WI38 (cell line): ENCODE data around the gene AK8.

Source experiments
- H3K4me3 ChIP-seq: 2 replicates; pipeline ENCODE4 v1.5.1; 2011; ENCODE audit warnings: low read depth, mild to moderate bottlenecking, control low read depth, low read length
- TF ChIP-seq, protein P1 (sequence below): IDR thresholded peaks from 2 replicates; pipeline ENCODE4 v1.5.1; 2012; ENCODE audit warnings: low read depth, mild to moderate bottlenecking, control low read depth, low read length

Gene AK8

DNA sequence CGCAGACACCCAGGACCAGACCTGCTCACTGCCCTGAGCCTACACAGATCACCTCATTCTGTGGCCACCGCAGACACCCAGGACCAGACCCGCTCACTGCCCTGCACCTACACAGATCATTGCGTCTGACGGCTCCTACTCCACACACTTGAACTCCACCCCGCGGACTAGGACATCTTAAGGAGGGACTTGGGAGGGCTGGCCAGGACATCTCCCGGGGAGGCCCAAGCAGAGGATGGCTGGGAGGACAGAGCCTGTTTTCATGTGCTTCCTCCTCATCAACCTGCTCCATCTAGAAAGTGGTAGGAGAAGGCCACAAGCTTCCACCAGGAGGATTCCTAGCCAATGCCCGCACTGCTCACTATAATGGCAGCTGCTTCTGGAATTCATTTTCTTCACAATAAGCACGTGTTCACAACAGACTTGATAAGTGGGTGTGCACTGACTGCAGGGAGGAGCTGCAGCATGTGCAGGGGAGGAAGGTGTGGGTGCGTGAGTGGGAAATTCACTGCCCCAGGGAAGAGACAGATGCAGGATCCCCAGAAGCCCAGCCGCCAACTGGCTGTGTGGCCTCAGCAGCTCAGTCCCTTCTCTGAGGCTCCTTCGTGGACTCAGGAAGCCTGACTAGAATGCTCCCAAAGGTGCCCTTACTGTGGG, 64.8 kb downstream of the AK8 start:
- TF ChIP-seq, protein P1, sequence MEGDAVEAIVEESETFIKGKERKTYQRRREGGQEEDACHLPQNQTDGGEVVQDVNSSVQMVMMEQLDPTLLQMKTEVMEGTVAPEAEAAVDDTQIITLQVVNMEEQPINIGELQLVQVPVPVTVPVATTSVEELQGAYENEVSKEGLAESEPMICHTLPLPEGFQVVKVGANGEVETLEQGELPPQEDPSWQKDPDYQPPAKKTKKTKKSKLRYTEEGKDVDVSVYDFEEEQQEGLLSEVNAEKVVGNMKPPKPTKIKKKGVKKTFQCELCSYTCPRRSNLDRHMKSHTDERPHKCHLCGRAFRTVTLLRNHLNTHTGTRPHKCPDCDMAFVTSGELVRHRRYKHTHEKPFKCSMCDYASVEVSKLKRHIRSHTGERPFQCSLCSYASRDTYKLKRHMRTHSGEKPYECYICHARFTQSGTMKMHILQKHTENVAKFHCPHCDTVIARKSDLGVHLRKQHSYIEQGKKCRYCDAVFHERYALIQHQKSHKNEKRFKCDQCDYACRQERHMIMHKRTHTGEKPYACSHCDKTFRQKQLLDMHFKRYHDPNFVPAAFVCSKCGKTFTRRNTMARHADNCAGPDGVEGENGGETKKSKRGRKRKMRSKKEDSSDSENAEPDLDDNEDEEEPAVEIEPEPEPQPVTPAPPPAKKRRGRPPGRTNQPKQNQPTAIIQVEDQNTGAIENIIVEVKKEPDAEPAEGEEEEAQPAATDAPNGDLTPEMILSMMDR, result no peak
- H3K4me3 ChIP-seq, result no peak overlapping the region

DNA sequence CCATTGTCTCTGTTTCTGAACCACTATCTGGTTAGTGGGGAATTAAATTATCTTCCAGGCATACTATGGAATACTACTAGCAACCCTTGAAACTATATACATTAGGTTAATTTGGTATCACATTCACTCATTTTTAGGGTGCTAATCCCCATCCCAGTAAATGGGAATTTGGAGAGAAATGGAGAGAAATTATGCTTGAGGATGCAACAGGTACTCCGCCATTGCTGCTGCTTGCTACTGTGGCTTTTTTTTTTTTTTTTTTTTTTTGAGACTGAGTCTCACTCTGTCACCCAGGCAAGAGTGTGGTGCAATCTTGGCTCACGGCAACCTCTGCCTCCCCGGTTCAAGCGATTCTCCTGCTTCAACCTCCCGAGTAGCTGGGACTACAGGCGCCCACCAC, 66.1 kb downstream of the AK8 start:
- TF ChIP-seq, protein P1, result no peak
- no peak overlapping the region for H3K4me3 ChIP-seq

DNA sequence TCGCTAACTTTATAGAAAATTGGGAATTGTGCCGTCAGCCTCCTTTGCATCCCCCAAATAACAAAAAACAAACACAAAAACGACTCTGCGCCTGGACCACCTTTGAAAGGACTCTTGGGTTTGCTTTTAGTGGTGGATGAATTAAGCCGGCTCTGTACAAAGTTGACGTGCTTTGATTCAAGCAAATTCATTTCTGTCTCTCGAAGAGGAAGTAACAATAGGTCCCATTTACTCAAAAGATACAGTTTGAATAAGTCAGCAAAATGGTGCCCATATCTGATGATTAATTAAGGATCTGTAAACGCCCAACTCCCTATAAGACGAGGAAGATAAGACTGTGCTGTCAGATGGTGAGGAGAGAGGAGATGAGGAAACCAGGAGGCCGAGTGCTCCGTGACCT, 67.8 kb downstream of the AK8 start:
- no peak overlapping the region for H3K4me3 ChIP-seq
- TF ChIP-seq, protein P1, result no peak

DNA sequence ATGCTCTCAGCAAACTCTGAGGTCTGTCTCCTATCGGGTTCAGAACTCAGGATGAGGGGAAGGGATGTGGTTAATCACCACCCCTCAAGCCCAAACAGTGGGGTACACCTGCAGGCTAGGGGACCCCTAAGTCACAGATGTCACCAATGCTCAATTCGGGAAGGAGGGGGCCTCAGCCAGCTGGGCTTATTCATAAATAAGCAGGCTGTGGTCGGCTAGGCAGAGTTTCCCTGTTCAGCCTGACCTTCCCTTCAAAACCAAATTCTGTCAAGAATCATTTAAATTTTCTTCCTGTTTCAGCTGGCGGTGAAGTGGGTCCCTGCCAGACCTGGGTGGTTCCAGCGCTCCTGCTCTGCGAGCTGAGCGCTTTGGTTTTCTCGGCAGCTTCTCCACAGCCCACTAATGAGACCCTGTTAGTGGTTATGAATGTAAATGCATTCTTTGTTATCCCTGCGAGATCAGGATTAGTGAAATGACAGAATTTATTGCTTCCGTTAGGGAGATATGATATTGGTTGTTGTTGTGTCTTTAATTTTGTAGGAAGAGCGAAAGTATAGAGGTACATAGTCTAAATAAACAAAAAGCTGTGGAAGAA, 68.3 kb downstream of the AK8 start:
- no peak overlapping the region for H3K4me3 ChIP-seq
- TF ChIP-seq, protein P1, result no peak

DNA sequence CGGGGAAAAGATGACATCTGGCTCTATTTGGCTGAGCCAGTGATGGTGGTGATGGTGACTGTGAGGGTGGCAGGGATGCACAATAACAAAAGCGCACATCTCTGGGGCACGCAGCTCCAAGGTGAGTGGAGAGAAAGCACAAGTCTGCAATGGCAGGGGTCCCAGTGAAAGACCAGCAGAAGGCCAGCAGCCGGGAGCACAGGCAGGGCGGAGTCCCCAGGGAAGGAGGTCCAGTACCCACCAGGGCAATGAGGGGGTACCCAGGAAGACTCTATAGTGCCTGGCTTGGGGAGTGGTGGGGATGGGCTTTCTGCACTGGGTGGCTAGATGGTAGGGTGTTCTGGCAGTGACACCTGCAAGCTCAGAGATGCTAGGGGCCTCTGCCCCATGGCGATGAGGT, 69.4 kb downstream of the AK8 start:
- TF ChIP-seq, protein P1, result no peak
- no peak overlapping the region for H3K4me3 ChIP-seq

DNA sequence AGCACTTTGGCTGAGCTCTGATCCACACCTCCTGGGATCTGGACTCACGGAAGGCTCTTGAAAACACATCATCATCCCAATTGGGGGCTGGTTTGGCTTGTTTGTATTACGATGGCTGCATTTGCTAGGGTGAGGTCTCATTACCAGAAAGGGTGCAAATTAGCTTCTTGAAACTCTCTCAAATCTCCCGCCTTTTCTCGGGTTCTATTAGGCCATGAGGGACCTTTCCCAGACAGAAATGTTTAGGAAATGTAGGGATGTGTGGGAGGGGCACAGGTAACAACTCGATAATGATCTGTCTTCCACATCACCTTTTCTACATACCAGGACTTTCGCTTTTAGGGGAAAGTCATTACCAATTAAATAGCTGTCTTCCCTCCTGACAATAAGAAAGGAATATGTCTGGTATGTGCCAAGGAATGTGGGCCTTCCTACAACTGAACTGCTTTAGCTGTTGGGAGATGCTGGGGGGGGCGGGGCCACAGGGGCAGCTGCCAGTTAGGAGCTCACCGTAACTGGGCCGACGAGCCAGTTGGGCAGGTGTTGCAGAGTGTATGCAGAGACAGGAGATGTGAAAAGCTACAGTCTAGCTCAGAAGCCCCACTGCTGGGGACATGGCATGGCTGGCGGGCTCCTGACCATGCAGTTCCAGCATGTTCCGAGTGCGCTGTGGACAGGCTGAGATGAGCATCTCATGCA, 71.2 kb downstream of the AK8 start:
- H3K4me3 ChIP-seq, result no peak overlapping the region
- TF ChIP-seq, protein P1, result no peak

DNA sequence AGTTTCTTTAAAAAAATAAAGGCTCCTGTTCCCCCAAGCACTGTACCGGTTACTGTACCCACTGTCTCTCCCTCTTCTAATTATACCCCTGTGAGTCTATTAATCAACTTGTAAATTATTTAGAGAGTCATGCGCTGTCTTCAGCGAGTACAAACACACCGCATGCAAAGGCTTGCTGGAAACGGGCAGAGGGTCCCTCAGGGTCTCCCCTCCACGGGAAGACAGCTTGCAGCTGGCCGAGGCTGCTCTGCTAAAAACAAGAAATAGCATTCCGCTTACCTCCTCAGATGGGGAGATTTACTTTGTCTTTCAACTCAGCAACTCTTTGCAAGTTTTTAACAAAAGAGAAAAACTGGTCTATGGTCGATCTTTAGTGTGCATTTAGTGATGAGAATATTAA, 71.8 kb downstream of the AK8 start:
- TF ChIP-seq, protein P1, result no peak
- no peak overlapping the region for H3K4me3 ChIP-seq
